Keratinocyte (primary cell): Measurements from ENCODE around the gene KRTAP5-7.

Experiments
- CTCF ChIP-seq, 3 experiments: IDR thresholded peaks in 1 of 3; conservative IDR thresholded peaks in 1 of 3; optimal IDR thresholded peaks in 1 of 3; 2 replicates in 2 of 3; 3 replicates in 1 of 3; pipeline versions ENCODE3 to v1.5.1; 2011; ENCODE audit warnings: low read length in 3 of 3, mild to moderate bottlenecking in 3 of 3, moderate library complexity in 2 of 3, control low read depth in 1 of 3, inconsistent platforms in 1 of 3; ENCODE audit not compliant: insufficient read depth in 2 of 3; ENCODE audit errors: extremely low read depth in 1 of 3
- EZH2 ChIP-seq: IDR thresholded peaks from one replicate; pipeline ENCODE4 v1.6.1; 2012; ENCODE audit warnings: inconsistent platforms, mild to moderate bottlenecking, low read length, moderate library complexity

GRCh38 chr11:71507102-71507501 is 20.0 kb upstream of the KRTAP5-7 start:
- TF ChIP-seq CTCF (optimal IDR thresholded peaks at IDR 0.05 in 1 of 3, IDR thresholded peaks at IDR 0.05 in 1 of 3, conservative IDR thresholded peaks at IDR 0.05 in 1 of 3; ENCODE audit: extremely low read depth in 1 of 3, insufficient read depth in 2 of 3, low read length in 3 of 3) (no peak), EZH2 (no peak)
